ENCODE results near the gene ATP5PB.

The ATP5PB gene, protein sequence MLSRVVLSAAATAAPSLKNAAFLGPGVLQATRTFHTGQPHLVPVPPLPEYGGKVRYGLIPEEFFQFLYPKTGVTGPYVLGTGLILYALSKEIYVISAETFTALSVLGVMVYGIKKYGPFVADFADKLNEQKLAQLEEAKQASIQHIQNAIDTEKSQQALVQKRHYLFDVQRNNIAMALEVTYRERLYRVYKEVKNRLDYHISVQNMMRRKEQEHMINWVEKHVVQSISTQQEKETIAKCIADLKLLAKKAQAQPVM

DNA sequence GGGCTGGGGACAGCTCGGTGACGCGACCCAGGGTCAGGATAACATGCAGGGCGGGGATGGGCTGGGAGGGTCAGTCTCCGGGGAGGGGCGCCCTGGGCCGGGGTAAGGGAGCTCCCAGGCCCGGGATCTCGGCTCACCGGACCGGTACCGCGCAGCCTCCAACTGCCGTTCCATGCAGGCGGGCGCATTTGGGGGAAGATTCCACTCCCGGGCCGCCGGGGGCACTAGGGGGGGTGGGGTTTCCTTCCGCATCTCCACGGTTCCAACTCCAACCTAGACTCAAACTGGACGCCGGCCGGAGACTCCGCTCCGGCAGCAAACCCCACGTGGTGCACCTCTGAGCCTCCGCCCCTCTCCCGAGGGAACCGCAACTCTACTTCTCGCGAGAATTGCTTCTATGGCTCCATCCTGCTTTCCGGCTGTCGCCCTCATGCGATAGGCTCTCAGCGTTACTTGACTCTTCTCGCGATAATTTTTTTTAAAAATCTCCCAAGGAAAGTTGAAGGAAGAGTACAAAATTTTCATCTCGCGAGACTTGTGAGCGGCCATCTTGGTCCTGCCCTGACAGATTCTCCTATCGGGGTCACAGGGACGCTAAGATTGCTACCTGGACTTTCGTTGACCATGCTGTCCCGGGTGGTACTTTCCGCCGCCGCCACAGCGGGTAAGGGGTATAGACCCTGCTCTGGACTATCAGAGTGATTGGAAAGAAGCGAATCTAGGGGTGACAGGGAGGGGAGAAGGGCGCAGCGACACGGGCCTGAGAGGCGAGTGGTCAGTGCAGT lies at the start of gene ATP5PB, which contains the start of gene WDR77:
ATP5PB (plus strand) TSS at position 547 of the 785 bp plus-strand sequence; CDS start at position 625, 78 bp downstream.
WDR77 (minus strand) TSS at position 339 of the 785 bp plus-strand sequence; CDS start at position 252, 87 bp downstream.
- peak; percentile 99 for DNase-seq (ENCODE audit: low read depth, low spot score)

DNA sequence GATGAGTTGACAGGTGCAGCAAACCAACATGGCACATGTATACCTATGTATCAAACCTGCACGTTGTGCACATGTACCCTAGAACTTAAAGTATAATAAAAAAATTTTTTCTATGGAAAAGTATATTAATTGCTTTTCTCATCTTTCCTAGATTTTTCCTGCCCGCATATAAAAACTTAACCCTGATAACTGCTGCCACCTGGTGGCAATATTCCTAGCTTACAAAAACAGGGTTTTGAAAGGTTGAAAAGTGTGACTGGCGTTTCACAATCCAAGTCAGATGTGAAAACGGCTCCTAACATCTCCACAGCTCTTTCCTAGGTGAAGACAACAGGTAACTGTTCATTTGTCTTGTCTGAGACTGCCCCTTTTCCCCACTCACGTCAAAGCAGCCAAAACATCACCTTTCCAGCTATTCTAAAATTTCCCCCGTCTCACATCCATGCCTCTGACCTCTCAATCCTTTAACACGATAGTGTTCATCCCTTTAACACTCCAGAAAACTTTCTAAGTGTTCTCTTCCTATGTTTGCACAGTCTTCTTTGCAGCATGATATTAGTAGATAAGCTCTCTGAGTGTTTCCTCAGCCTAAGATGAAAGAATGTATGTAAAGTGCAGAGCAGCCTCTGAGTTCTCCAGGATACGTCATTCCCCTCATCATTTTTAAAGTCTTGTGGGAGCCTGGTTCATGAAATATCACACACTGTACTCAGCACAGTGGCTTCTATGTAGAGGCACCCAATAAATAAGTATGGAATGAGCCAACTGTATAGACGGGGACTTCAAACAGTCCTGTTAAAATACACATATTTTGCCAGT lies 49.3 kb upstream of the ATP5PB start:
- peak; percentile 64 for DNase-seq (ENCODE audit: low read depth, low spot score)

DNA sequence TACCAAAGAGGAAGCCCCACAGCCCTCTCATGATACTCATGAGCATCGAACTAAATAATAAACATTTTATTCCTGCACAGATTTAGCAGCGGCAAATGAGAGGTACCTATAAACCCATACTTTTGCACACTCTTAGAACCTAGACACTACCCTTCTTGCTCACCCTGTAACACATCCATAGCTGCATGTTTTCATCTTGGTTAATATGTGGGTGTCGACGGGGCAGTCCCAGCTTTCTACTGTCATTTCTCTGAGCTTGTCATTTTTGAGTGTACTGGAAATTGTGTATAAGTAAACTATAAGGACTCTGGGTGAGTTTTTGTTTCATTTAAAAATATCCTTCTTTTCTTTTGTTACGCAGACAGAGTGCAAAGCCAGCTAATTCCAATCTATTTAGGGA lies 47.2 kb upstream of the ATP5PB start:
- DNase-seq (ENCODE audit: low read depth, low spot score), result no peak

DNA sequence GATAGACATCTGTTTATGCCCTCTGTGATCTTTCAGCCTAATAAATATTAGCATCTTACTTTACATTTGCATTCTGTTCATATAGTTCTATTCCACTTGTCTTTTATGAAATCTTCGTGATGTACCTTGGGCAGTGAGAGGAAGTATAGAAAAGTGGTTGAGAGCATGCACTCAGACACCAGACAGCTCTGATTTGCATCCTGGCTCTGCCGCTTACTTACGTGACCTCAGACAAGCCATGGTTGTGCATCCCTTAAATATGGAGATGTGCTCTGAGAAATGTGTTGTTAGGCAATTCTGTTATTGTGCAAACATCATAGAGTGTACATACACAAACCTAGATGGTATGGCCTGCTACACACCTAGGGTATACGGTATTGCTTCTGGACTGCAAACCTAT lies 44.7 kb upstream of the ATP5PB start:
- DNase-seq (ENCODE audit: low read depth, low spot score), result no peak

DNA sequence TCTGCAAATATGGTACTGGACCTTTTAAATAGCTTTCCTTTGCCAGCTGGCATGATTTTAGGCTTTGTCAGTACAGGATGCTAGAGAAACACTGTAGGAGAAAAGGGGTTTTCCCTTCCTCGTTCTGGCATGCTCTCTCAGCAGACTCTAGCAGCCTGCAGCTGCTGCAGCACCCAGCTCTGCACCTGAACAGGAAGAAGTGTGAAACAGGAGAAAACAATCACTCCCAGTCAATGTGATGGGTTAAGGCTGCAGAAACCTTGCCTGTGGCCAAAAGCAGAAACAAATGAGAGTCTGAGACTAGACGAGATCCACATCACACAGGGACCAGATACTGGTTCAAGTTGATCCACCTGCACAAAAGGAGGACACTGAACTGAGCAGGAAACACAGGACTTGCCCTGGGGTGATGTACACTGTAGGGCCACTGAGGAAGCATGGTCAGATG lies 42.9 kb upstream of the ATP5PB start:
- peak; percentile 45 for DNase-seq (ENCODE audit: low read depth, low spot score)

DNA sequence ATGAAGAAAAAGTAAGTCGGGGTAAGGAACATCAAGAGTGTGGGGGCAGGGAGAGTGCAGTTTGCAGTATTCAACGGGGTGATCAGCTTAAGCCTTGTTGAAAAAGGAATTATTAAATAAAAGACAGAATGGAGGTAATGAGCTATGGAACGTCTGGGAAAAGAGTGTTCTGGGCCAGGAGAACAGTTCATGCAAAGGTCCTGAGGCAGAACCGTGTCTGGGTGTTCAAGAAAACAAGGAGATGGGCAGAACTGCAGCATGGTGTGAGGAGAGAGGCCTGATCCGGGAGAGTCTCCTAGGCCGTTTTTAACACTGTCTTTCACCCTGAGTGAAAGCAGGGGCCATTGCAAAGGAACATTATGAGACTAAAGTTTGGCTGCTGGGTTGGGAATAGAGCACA lies 42.0 kb upstream of the ATP5PB start:
- no peak for DNase-seq (ENCODE audit: low read depth, low spot score)

DNA sequence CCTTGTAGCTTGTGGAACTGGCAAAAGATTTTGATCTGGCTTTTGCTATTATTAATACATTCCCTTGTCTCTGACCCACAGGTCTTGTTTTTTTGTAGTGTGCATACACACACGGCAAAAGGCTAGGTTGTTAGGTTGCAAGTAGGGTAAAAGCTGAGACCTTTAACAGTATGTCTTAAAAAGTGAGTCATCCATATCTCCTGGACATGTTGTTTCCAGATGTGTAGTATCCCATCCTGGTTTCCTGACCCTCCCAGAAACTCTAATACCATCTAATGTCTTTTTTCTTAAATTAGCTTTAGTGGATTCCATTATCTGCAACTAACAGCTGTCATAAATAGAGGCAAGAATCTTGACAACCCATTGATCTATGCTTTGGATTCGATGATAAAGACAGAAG lies 36.4 kb upstream of the ATP5PB start:
- DNase-seq (ENCODE audit: low read depth, low spot score), result no peak

DNA sequence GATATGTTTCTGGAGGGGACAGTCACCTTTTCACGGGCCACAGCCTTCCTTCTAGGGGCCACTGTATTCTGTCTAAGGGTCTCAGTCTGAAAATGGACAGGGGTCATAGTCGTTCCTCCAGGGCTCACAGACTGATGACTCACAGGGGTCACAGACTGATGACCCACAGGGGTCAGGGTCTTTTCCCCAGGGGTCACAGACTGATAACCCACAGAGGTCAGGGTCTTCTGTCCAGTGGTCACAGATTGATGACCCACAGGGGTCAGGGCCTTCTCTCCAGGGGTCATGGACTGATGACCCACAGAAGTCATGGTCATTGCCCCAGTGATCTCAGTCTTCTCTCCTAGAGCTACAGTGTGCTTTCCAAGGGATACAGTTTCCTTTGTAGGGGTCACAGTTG lies 34.5 kb upstream of the ATP5PB start:
- DNase-seq (ENCODE audit: low read depth, low spot score), result no peak

DNA sequence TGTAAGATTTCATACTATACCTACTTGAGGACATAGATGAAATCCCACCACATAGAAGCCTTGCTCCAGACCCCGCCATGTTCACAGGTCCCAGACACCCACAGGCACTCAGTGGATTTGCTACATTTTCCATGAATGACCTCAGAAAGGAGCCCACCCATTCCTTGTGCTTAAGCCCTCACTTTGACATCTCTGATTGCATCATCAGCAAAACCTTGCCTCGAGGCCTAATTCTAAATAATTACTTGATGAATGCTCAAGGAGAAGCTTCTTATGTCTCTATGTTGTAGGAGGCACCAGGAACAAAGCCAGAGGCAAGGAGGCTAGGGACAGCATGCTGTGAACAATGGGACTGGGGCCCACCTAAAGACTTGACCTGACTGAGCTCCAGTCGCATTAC lies 33.8 kb upstream of the ATP5PB start:
- DNase-seq (ENCODE audit: low read depth, low spot score), result no peak

DNA sequence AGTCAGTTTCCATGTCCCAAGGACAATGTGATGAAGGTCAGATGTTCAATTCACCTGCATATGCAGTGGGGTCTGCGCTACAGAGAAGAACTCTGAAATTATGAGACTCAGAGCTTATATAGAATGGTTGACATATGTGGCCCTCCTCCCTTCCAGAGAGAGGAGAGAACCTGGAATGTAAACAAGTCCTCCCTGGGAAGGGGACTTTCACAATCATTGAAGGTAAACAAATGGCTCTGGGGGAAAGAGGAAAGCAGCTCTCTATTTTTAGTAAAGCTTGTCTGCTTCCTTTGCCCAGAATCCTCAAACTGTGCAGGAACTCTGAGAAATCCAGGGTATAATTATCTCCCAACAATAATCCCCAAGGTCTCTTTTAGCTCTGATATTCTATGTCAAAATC lies 31.5 kb upstream of the ATP5PB start:
- no peak for DNase-seq (ENCODE audit: low read depth, low spot score)

DNA sequence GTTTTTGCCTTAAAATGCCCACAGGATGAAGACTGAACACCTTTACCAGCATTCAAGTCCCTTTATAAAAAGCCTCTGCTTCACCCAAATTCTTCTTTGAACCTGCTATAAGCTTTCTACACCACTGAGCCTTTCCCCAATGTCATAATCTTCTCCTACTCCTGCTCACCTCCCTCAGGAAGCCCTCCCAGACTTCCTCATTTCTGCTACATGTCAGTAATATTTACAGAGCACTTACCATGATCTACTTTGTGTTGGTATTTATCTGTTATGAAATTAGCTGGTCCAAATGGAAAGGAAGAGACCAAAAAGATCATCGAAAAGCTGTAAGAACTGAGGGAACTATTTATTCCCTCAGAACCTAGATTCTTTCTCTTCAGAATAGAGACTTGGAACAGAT lies 30.2 kb upstream of the ATP5PB start:
- no peak for DNase-seq (ENCODE audit: low read depth, low spot score)

DNA sequence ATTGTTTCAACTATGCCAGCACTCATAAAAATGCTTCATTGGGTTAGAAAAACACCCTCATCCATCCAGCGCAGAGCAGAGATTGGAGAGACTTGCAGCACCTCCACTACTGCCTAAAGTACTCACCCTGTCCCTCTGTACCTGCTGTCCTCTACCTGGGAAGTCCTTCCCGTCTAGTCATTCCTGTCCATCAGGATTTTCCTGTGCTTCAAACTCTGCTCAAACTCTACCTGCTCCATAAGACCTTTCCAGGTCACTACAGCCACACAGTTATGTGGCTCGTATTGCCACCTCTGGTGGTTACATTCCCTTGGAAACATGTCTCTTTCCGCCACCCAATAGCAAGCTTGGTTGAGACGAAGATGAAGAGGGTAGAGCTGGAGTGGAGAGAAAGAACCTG lies 28.9 kb upstream of the ATP5PB start:
- no peak for DNase-seq (ENCODE audit: low read depth, low spot score)

DNA sequence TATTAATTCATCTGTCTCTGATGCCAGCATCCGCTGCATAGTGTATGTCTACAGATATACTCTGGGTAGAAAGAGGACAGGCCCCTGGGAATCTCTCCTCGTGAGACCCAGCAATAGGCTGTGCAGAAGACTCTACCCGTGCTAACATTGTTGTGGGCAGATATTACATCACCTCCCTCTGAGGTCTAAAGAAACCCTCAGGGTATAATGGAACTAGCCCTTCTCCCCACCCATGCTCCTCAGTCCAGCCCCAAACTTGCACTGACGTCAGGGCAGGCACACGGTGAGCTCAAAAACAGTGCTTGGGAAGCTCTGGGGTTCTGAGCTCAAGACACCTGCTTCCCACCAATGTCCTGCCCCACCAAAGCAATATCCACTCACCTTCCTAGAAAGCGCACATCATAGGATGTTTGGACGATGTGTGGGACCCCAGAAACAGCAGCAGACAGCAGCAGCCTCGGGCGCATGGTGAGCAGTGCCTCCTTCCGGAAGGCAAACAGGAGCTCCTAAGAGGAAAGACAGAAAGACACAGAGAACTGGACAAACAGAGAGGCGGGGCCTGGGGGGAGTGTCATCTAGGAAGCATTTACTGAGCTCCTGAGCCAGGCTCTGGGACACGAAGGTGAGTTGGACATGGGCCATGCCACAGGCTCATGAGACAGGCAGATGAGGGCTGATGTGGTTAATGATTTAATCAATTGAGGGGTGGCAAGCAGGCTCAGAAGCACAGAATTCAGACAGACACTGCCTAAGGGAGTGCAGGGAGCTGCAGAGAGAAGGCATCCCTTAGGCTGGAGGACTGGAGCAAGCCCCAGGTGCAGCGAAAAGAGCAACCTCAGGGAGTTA lies 26.5 kb upstream of the ATP5PB start:
- no peak for DNase-seq (ENCODE audit: low read depth, low spot score)

DNA sequence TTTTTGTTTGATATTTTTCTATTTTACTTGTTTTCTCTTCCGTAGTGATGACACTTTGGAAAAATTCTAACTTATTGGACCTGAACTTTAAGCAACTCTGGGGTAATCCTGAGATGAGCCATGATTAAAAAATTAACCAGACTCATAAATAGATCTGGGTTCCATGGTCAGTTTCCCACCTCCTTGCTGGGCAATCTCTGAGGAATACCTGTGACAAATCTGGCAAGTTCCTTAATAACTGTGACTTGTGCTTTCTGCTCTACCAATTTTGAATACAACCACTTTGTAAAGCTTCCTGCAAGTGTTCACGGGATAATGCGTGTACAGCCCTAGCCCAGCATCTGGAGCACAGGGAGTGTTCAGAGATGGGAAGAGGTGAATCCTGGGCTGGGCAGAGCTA lies 25.0 kb upstream of the ATP5PB start:
- no peak for DNase-seq (ENCODE audit: low read depth, low spot score)

DNA sequence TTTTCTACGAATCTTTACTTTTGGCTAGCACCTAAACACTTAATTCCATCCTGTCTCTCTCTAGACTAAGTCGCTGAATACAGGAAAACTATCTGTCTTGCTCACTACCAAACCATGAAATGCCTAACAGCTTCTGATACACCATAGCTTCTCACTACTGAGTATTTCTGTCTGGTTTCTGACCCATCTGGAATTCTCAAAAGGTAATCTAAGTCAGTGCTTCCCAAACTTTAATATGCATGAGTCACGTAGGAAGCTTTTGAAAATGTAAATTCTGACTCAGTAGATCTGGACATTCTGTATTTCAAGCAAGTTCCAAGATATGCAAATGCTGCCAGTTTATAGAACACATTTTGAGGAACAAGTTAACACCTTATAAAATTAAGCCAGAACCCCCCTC lies 12.5 kb upstream of the ATP5PB start:
- peak; percentile 17 for DNase-seq (ENCODE audit: low read depth, low spot score)

DNA sequence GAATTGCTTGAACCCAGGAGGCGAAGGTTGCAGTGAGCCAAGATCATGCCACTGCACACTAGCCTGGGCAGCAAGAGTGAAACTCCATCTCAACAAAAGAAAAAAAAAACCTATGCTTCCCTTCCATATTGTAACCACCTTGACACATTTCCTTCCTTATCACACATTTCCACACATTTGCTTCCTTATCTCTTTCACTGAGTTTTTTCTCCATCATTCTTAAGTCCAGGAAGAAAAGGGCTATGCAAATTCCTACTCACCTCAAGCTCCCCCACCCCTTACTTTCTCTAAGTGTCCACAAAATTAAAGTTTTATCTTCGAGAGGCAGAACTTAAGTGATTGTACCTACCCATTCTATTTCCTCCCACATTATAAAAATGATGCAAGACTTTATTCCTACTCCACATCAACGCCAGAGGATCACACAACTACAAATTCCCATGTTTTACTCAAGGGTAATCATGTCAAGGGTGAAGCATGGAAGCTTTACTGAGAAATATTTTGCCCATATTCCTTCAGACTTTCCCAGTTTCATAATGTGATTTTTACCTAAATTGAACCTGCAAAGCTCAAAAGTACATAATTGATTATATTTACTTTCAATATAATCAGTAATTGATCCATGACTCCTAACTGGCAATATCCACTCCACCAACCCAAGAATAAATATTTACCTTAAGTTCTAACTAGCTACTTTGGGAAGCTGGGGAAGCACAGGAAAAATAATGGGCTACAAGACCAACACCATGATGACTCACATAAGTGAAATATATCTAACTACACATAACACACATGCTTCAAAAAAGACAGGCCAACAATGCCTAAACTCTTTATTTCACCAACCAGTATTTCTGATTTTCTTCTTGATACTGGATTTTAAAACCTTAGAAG lies 9.6 kb upstream of the ATP5PB start:
- DNase-seq (ENCODE audit: low read depth, low spot score), result no peak

DNA sequence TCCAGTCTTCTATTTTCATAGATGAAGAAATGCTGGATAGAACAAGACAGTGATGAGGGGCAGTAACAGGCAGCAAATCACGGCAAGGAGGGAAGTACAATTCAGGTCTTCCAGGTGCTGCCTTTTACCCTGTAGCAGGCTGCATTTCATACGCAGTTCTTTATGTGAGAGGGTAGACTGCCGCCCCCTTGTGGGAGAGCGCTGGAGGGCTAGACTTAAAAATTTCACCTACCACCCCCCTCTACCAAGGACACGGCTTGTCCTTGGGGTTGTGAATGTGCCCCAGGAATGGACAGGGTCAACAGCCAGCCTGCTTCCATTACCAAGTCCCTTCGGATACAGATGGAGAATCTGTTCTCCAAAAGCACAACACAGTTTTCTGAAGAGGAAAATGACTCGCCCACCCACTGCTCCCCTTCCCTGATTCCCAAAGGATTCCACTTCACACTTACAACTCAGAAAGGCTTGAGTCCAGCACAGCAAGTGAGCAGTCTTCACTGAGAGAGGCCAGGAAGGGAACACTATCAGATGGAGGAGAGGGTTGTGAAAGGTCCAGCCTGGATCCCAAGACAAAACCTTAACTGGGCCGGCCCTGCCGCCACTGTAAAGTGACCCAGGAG lies 7.6 kb upstream of the ATP5PB start:
- DNase-seq (ENCODE audit: low read depth, low spot score), result peak; percentile 26

DNA sequence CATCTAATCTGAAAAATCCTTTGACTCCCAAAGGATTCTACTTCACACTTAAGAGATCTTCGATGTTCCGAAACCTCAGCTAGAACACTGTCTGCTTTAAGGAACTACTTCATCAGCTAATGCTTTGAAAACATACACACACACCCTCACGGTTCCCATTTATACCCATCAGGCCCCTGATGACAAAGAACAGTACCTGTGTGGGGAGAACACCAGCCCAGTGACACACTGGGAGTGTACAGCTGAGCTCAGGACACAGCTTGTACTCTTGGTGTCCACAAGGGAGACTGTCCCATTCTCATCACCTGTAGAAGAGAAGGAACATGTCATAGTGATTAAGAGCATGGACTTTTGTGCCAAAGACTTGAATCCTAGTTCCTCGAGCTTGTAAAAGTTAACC lies 6.8 kb upstream of the ATP5PB start:
- no peak for DNase-seq (ENCODE audit: low read depth, low spot score)

DNA sequence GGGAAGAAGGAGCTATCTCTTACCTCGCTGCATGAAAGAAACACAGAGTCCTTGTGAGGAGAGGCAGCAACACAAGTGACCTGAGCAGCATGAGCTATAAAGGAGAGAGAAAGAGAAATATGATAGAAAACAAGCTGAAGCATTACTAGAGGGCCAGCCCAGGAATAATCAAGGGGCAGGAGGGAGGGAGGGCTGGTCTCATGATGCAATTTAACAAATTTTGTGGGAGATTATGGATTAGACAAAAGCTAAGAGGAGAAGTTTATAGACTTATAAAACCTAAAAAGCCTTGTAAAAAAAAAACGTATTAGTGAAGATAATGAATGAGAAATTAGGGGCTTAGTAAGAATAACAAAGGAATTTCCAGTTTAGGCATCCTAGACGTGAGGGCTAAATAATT lies 5.2 kb upstream of the ATP5PB start:
- no peak for DNase-seq (ENCODE audit: low read depth, low spot score)

DNA sequence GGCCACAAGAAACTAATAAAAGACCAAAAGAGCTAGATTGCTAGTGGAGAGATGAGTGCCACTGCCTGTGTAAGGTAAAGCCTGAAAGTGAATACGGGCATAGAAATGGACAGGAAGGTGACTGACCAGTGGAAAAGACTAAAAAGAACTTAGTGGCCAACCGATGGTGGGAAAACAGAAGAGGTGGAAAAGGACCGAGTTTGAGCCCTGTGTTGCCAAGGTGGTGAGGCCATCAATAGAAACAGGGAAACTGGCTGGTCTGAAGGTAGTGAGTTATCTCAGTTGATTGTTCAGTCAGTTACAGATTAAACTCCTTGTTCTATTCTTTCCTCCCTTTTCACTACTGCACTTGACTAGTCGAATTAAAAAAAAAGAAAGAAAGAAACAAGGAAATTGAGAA lies 2.7 kb upstream of the ATP5PB start:
- no peak for DNase-seq (ENCODE audit: low read depth, low spot score)

Measured in astrocyte of the hippocampus (primary cell).